ENCODE measurements around the gene CASP7. TPM values are rescaled to one million over a fixed set of nuclear protein-coding genes. Genes with fewer than 3 reads are reported as not detected.
"Not testable (repeated sequence)": the region's sequence is repeated elsewhere in the genome, so short reads cannot be mapped to it uniquely, and the experiment has no call there.

CASP7 gene
- total RNA-seq, 6 experiments from 2014 or later, result 16.9 to 20.0 (median 18.9) TPM

DNA sequence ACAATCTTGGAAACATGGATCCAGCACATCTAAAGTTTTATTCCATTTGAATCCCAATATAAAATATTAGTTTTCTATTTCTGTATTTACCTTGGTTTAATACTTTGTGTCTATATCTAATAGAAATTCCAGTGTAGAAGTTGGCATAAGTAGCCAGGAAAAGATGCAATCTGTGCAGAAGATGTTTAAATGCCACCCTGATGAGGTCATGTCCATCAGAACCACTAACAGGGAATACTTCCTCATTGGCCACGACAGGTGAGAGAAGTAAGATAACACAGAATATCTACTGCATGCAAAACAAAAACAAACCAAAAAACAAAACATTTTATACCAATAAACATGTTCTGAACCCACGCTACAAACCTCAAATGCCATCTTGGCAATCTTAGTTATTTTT, 87.5 kb downstream of the CASP7 start:
- TF ChIP-seq, protein P1, sequence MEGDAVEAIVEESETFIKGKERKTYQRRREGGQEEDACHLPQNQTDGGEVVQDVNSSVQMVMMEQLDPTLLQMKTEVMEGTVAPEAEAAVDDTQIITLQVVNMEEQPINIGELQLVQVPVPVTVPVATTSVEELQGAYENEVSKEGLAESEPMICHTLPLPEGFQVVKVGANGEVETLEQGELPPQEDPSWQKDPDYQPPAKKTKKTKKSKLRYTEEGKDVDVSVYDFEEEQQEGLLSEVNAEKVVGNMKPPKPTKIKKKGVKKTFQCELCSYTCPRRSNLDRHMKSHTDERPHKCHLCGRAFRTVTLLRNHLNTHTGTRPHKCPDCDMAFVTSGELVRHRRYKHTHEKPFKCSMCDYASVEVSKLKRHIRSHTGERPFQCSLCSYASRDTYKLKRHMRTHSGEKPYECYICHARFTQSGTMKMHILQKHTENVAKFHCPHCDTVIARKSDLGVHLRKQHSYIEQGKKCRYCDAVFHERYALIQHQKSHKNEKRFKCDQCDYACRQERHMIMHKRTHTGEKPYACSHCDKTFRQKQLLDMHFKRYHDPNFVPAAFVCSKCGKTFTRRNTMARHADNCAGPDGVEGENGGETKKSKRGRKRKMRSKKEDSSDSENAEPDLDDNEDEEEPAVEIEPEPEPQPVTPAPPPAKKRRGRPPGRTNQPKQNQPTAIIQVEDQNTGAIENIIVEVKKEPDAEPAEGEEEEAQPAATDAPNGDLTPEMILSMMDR (IDR thresholded peaks at IDR 0.05), result no peak
- no peak for DNase-seq
- Mint-ChIP-seq H3K9me3 (no peaks in the 10 kb centered on the region), H3K27me3 (ENCODE audit: insufficient read depth) (peaks cover 37% of the 10 kb centered on the region), H3K4me3 (no peak overlapping the region), H3K36me3 (ENCODE audit: low read depth) (no peaks in the 10 kb centered on the region), H3K4me1 (ENCODE audit: low read depth) (no peaks in the 10 kb centered on the region), H3K27ac (no peak overlapping the region)

DNA sequence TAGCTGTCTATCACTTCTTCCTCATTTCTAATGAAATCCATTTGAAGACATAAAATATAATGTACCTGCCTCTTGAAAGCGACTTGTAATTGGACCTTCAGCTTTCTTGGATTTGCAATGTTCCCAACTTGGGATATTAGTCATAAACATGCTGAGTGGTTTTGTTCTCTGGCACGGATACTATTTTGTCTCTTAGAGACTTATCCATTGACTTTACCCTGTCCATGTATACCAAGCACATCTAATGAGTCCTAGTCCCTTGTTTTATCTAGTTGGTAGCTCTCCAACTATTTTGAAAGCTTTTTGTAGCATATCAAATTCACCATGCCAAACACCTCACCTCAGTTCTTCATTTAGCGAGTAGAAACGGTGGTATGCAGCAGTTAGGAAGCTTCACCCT, 90.6 kb downstream of the CASP7 start:
- TF ChIP-seq, protein P1 (IDR thresholded peaks at IDR 0.05), result no peak
- no peaks in the 10 kb centered on the region for H3K9me3 Mint-ChIP-seq
- peaks cover 38% of the 10 kb centered on the region for H3K27me3 Mint-ChIP-seq (ENCODE audit: insufficient read depth)
- no peaks in the 10 kb centered on the region for H3K36me3 Mint-ChIP-seq (ENCODE audit: low read depth)
- DNase-seq, result no peak
- no peak overlapping the region for H3K4me3 Mint-ChIP-seq
- no peak overlapping the region for H3K27ac Mint-ChIP-seq
- H3K4me1 Mint-ChIP-seq (ENCODE audit: low read depth), result no peaks in the 10 kb centered on the region

- H3K4me1 Mint-ChIP-seq (ENCODE audit: low read depth); H3K4me3 Mint-ChIP-seq; H3K9me3 Mint-ChIP-seq; H3K27ac Mint-ChIP-seq; H3K36me3 Mint-ChIP-seq (ENCODE audit: low read depth); DNase-seq: not testable (repeated sequence)
- H3K27me3 Mint-ChIP-seq (ENCODE audit: insufficient read depth), result peaks cover 43% of the 10 kb centered on the region
Observed at GRCh38 chr10:113771131-113771530, 91.4 kb downstream of the CASP7 start.

GRCh38 chr10:113775686-113776294, 96.1 kb downstream of the CASP7 start:
- peaks cover 29% of the 10 kb centered on the region for H3K27me3 Mint-ChIP-seq (ENCODE audit: insufficient read depth)
- H3K27ac Mint-ChIP-seq, result no peak overlapping the region
- TF ChIP-seq, protein P1 (IDR thresholded peaks at IDR 0.05), result peak; percentile 34; the same call in 1 of the 2 replicates
- H3K4me1 Mint-ChIP-seq (ENCODE audit: low read depth), result peaks cover 25% of the 10 kb centered on the region
- no peaks in the 10 kb centered on the region for H3K9me3 Mint-ChIP-seq
- H3K4me3 Mint-ChIP-seq, result no peak overlapping the region
- no peak for DNase-seq
- no peaks in the 10 kb centered on the region for H3K36me3 Mint-ChIP-seq (ENCODE audit: low read depth)

GRCh38 chr10:113776553-113776952, 96.8 kb downstream of the CASP7 start:
- H3K4me3 Mint-ChIP-seq, result no peak overlapping the region
- H3K9me3 Mint-ChIP-seq, result no peaks in the 10 kb centered on the region
- H3K36me3 Mint-ChIP-seq (ENCODE audit: low read depth), result no peaks in the 10 kb centered on the region
- H3K27me3 Mint-ChIP-seq (ENCODE audit: insufficient read depth), result peaks cover 28% of the 10 kb centered on the region
- H3K4me1 Mint-ChIP-seq (ENCODE audit: low read depth), result peaks cover 25% of the 10 kb centered on the region
- no peak for DNase-seq
- H3K27ac Mint-ChIP-seq, result no peak overlapping the region
- TF ChIP-seq, protein P1 (IDR thresholded peaks at IDR 0.05), result no peak

Small RNA genes within 50 kb of the gene (microRNA-seq; reads per million reads assigned to microRNA genes)
- not detected for gene MIR4483

Other genes starting within 250 kb of the CASP7 start
- not detected for gene HABP2, start 126.9 kb upstream of the CASP7 start, total RNA-seq (2021; fragmentation: NEBNext Ultra II Directional; extraction: Animal tissue kit (Norgen Biotek cat#: 25700))
- not detected for gene NRAP, start 15.9 kb upstream of the CASP7 start, total RNA-seq (2021; fragmentation: NEBNext Ultra II Directional; extraction: Animal tissue kit (Norgen Biotek cat#: 25700))
- under 1 TPM in 1 of 6 experiments, not detected in 5; 0.05 TPM for gene PLEKHS1, start 71.8 kb downstream of the CASP7 start, total RNA-seq (2021; fragmentation: NEBNext Ultra II Directional; extraction: Animal tissue kit (Norgen Biotek cat#: 25700))
- gene DCLRE1A, start 174.2 kb downstream of the CASP7 start, total RNA-seq (2021; fragmentation: NEBNext Ultra II Directional; extraction: Animal tissue kit (Norgen Biotek cat#: 25700)), result 1 to 10 TPM; 4.9 to 6.1 (median 5.4) TPM
- gene NHLRC2, start 174.7 kb downstream of the CASP7 start, total RNA-seq (2021; fragmentation: NEBNext Ultra II Directional; extraction: Animal tissue kit (Norgen Biotek cat#: 25700)), result 10 to 100 TPM; 24.0 to 27.4 (median 25.9) TPM

Data from HFFc6 (cell line).